ENCODE results near the gene ZCCHC7.
"Not testable (repeated sequence)": the region's sequence is repeated elsewhere in the genome, so short reads cannot be mapped to it uniquely, and the experiment has no call there.

The ZCCHC7 gene

DNA sequence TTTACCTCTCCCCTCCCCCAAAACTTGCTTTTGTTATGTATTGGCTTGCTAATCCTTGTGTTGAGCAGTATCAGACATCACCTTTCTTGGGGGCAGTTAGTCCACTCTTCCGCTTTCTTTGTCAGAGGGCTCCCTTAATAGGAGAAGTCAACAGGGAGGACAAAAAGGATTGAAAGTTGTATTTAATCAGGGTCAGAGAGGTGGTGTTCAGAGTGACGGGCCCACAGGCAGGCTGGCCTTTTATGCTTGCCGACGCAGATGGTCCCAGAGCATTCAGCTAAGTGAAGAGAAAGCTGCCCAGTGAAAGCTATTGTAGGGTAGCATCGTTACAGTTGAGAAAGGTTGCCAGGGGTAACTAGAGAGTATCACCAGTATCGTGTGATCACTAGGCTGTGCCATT, 131.1 kb downstream of the ZCCHC7 start:
- DNase-seq (ENCODE audit: low spot score), result no peak

- DNase-seq (ENCODE audit: low spot score), result no peak
These were observed 133.1 kb downstream of the ZCCHC7 start for GRCh38 chr9:37253377-37253937.

DNA sequence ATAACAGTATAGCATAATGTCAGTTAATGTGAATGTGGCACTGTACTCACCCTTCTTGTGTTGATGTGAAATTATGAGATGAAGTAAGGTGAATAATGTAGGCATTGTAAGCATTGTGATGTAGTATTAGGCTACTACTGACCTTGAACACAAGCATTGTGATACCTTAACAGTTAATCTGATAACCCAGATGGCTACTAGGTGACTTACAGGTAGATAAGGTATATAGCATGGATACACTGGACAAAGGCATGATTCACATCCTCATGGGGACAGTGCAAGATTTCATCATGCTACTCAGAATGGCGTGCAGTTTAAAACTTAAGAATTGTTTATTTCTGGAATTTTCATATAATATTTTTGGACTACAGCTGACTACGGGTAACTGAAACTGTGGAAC, 134.8 kb downstream of the ZCCHC7 start:
- no peak for DNase-seq (ENCODE audit: low spot score)

GRCh38 chr9:37255944-37256862, 135.8 kb downstream of the ZCCHC7 start:
- DNase-seq (ENCODE audit: low spot score), result no peak

- DNase-seq (ENCODE audit: low spot score), result no peak
These were observed 139.6 kb downstream of the ZCCHC7 start for GRCh38 chr9:37259951-37260350.

DNA sequence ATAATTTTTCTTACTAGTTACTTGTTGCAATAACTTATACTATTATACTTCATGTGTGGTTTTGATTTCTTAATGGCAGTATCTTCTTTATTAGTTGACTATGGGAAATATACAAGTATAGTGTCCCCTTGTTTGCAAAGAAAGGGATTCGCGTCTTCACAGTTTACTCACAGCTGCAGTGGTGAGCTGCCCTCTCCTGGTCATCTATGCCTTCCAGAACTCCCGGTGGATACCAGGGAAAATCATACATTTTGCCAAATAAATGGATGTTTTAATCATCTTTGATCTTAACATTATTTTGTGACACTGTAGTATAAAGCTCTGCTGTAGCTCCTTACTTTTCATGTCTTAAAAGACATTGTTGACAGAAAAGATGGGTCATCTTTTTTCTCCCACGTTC, 142.0 kb downstream of the ZCCHC7 start:
- no peak for DNase-seq (ENCODE audit: low spot score)

- no peak for DNase-seq (ENCODE audit: low spot score)
These were observed 144.2 kb downstream of the ZCCHC7 start for GRCh38 chr9:37264539-37264938.

DNA sequence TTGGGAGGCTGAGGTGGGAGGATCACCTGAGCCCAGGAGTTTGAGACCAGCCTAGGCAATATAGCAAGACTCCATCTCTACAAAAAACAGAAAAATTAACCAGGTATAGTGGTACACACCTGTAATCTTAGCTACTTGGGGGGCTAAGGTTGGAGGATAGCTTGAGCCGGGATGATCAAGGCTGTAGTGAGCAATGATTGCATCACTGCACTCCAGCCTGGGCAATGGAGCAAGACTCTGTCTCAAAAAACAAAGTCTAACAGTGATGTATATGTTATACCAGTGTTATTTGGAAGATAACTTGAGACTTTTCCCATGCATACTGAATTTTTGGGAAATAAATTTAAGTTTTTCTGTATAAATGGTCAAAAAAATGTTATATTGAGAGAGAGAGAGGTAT, 146.3 kb downstream of the ZCCHC7 start:
- DNase-seq (ENCODE audit: low spot score), result no peak

GRCh38 chr9:37269221-37269620, 148.8 kb downstream of the ZCCHC7 start:
- no peak for DNase-seq (ENCODE audit: low spot score)

GRCh38 chr9:37271679-37272078, 151.3 kb downstream of the ZCCHC7 start:
- no peak for DNase-seq (ENCODE audit: low spot score)

GRCh38 chr9:37273595-37273994, 153.2 kb downstream of the ZCCHC7 start:
- DNase-seq (ENCODE audit: low spot score), result no peak

- no peak for DNase-seq (ENCODE audit: low spot score)
These were observed 161.2 kb downstream of the ZCCHC7 start for GRCh38 chr9:37281541-37281940.

- no peak for DNase-seq (ENCODE audit: low spot score)
These were observed 163.5 kb downstream of the ZCCHC7 start for GRCh38 chr9:37283730-37284325.

DNA sequence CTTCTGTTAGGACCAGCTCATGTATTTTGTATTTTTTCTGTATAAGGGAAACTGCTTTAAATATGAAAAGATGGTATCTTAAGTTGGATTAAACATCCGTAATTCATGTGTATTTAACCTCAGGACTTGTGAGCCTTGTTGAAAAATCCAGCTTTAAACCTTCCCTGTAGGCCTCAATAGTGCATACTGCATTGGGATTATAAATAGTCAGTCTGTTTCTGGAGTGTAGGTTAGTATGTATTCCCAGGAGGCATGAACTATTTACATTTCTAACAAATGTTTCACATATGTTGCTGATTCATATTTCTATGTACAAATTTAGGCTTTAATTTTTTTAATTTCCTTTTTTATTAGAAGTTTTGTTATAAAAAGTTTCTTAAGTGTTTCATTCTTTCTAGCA, 164.3 kb downstream of the ZCCHC7 start:
- DNase-seq (ENCODE audit: low spot score), result no peak

DNA sequence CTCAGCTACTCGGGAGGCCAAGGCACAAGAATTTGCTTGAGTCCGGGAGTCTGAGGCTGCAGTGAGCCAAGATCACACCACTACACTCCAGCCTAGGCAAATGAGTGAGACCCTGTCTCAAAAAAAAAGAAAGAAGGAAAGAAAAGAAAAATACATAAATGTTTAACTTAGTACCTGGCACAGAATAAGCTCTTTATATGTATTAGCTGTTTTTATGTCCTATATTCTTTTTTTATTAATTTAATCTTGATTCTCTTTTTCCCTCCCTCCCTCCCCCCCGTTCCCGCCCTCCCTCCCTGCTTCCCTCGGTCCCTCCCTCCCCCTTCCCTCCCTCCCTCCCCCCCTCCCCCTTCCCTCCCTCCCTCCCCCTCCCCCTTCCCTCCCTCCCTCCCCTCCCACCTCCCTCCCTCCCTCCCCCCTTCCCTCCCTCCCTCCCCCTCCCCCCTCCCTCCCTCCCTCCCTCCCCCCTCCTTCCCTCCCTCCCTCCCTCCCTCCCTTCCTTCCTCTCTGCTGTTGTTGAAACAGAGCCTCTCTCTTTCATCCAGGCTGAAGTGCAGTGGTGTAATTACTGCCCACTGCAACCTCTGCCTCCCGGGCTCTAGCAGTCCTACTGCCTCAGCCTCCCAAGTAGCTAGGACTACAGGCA, 166.3 kb downstream of the ZCCHC7 start:
- no peak for DNase-seq (ENCODE audit: low spot score)

DNA sequence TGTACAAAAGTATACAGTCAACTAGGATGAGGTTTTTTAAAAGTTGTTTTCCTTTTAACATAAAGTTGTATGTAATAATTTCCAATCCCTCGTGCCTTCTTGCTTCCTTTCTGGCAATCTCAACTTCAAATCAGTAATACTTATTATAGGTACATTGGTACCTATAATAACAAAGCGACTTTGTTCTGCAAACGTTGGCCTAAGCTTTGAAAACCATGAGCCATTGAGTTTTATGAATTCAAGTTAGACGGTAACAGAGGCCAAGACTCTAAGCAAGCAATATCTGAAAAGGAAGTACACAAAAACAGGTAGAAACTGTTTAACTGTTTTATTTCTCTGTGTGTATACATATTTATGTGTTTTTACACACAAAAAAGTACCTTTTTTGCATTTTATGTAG, 166.9 kb downstream of the ZCCHC7 start:
- DNase-seq (ENCODE audit: low spot score), result no peak

DNA sequence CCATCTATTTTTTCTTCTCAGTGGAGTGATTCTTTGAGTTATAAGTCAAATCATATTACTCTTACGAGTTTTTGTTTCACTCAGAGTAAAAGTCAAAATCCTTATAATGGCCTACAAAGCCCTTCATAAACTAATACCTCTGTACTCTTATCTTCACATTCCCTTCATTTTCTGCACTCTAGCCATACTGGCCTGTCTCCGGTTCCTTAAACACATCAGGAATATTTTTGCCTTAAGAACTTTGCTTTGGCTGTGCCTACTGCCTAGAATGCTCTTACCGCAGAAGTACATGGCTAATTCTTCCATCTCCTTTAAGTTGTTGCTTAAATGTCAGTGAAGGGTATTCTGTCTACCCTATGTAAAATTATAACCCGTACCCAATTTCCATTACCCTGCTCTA, 169.3 kb downstream of the ZCCHC7 start:
- no peak for DNase-seq (ENCODE audit: low spot score)

GRCh38 chr9:37290366-37290939, 170.1 kb downstream of the ZCCHC7 start:
- no peak for DNase-seq (ENCODE audit: low spot score)

DNA sequence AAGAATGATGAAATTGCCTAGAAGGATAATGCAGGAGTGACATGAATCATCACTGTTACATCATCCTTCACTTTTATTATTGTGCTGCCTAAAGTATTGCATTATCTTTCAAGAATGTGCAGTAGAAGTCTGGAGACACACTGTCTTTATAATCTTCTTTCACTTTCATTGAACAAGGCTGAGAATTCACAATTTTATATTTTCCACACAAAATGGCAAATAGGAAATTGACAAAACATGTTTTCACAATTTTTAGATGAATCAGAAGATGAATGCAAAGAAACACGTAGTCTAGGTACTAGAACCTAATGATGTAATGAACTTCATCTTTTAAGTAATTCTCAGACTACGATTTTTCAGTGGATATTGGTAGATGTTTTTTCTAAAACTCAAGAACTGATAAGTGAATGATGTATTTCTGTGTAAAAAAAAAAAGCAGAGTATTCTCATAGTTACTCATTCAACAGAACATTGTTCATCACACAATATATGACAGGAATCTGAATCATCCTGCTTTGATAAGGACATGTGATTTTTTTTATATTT, 170.6 kb downstream of the ZCCHC7 start:
- no peak for DNase-seq (ENCODE audit: low spot score)

GRCh38 chr9:37291612-37292238, 171.4 kb downstream of the ZCCHC7 start:
- not testable (repeated sequence) for DNase-seq (ENCODE audit: low spot score)

GRCh38 chr9:37292896-37293295, 172.5 kb downstream of the ZCCHC7 start:
- no peak for DNase-seq (ENCODE audit: low spot score)

Data from CD4-positive, alpha-beta T cell treated with Interleukin-6 at 100 ng/mL for 8 hours (primary cell).